Subcutaneous abdominal adipose tissue (tissue), 5 donors: ENCODE data around the gene NMU.
"Not testable (repeated sequence)": the region's sequence is repeated elsewhere in the genome, so short reads cannot be mapped to it uniquely, and the experiment has no call there.

ENCODE experiments used
- H3K27ac ChIP-seq: one replicate; pipeline ENCODE4 v1.7.0; 2013; ENCODE audit warnings: low read depth, mild to moderate bottlenecking, inconsistent platforms, low read length, moderate library complexity
- H3K27me3 ChIP-seq, 5 donors: one replicate each; pipeline ENCODE4 v1.7.0; 2013; ENCODE audit warnings: low read length in 5 of 5, inconsistent platforms in 1 of 5; ENCODE audit not compliant: control insufficient read depth in 5 of 5, insufficient read depth in 4 of 5
- H3K36me3 ChIP-seq, 5 donors: one replicate each; pipeline ENCODE4 v1.7.0; 2013; ENCODE audit warnings: low read length in 5 of 5; ENCODE audit not compliant: control insufficient read depth in 5 of 5, insufficient read depth in 5 of 5
- H3K4me1 ChIP-seq, 5 donors: one replicate each; pipeline ENCODE4 v1.7.0; 2013; ENCODE audit warnings: low read length in 5 of 5, mild to moderate bottlenecking in 3 of 5, moderate library complexity in 1 of 5; ENCODE audit not compliant: control insufficient read depth in 5 of 5, insufficient read depth in 5 of 5
- H3K4me3 ChIP-seq, 5 donors: one replicate each; pipeline ENCODE4 v1.7.0; 2013; ENCODE audit warnings: low read length in 5 of 5, low read depth in 1 of 5
- H3K9ac ChIP-seq, 5 donors: one replicate each; pipeline ENCODE4 v1.7.0; 2013; ENCODE audit warnings: low read length in 5 of 5, mild to moderate bottlenecking in 4 of 5, moderate library complexity in 3 of 5
- H3K9me3 ChIP-seq, 5 donors: one replicate each; pipeline ENCODE4 v1.7.0; 2013; ENCODE audit warnings: low read length in 5 of 5; ENCODE audit not compliant: control insufficient read depth in 5 of 5
- donor health status: healthy.
- donor health status: healthy.
- donor health status: healthy.
- donor health status: healthy.
- donor health status: healthy.

The NMU gene

GRCh38 chr4:55609393-55609866 lies 26.7 kb downstream of the NMU start:
- Histone ChIP-seq H3K9me3 (no peaks in the 10 kb centered on the region), H3K36me3 (no peaks in the 10 kb centered on the region), H3K4me3 (no peak overlapping the region), H3K27me3 (no peaks in the 10 kb centered on the region), H3K9ac (no peak overlapping the region), H3K27ac (no peak overlapping the region), H3K4me1 (peaks cover 0 to 5% (median 0%) of the 10 kb centered on the region in 5 donors)

DNA sequence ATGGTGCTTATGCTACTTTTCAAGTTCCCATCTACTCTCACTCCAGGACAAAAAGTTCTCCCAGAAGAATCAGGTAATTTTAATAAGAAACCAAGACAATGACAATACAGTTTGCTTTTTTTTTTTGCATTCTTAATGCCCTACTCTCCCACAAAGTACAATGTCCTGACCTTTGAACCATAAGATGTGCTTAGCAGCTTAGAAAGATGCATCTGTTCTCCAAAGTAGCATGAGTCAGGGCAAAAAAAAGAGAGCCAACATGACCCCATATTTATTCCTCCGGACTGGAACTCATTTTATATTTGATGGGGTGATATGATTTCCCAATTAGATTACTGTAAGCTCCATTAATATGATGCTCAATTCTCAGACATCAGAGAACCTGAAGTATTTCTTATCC lies 27.5 kb downstream of the NMU start:
- Histone ChIP-seq H3K9ac (no peak overlapping the region), H3K9me3 (no peaks in the 10 kb centered on the region), H3K27ac (no peak overlapping the region), H3K4me3 (no peak overlapping the region), H3K27me3 (no peaks in the 10 kb centered on the region), H3K4me1 (peaks cover 0 to 5% (median 0%) of the 10 kb centered on the region in 5 donors), H3K36me3 (no peaks in the 10 kb centered on the region)

- no peak overlapping the region for H3K9ac ChIP-seq
- no peaks in the 10 kb centered on the region for H3K9me3 ChIP-seq
- no peaks in the 10 kb centered on the region for H3K36me3 ChIP-seq
- H3K27me3 ChIP-seq, result no peaks in the 10 kb centered on the region
- peaks cover 0 to 5% (median 0%) of the 10 kb centered on the region in 5 donors for H3K4me1 ChIP-seq
- no peak overlapping the region for H3K4me3 ChIP-seq
- H3K27ac ChIP-seq, result no peak overlapping the region
Measured at GRCh38 chr4:55604996-55605395, 31.1 kb downstream of the NMU start.

DNA sequence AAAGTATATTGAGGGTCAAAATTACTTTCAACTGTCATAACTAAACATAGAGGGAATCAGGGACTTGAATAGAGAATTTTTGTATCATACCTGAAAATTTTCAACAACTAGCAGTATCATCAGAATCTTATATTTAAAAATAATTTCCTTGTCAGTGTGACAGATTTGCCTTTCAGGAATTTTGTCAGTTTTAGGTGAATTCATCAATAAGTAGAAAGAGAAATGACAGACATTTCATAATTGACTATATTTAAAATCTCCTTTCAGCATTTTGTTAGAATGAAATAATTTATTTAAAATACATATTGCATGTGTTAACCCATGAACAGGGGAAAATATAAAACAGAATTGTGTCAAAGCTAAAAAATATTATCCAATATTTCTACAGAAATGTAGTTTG lies 35.5 kb downstream of the NMU start:
- no peak overlapping the region for H3K27ac ChIP-seq
- no peak overlapping the region for H3K9ac ChIP-seq
- no peaks in the 10 kb centered on the region for H3K9me3 ChIP-seq
- H3K4me3 ChIP-seq, result no peak overlapping the region
- H3K36me3 ChIP-seq, result no peaks in the 10 kb centered on the region
- no peaks in the 10 kb centered on the region for H3K27me3 ChIP-seq
- no peaks in the 10 kb centered on the region for H3K4me1 ChIP-seq

DNA sequence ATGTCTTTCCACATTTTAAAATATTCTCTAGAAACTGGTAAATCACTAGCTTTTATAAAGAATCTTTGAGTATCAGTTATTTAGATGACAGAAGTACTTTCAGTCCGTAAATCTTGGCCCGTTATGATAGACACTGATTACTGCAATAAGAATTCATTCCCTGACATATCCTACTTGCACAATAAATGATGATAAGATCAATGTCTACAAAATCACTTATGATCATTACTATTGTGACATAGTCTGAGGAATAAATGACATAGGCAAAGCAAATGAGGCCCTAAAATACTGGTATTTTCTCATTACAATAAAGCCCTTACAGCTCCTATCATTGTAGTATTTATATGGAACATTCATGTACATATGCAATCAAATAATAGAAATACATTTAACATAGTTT lies 37.5 kb downstream of the NMU start:
- Histone ChIP-seq H3K27me3 (no peaks in the 10 kb centered on the region), H3K9ac (no peak overlapping the region), H3K9me3 (no peaks in the 10 kb centered on the region), H3K4me3 (no peak overlapping the region), H3K36me3 (no peaks in the 10 kb centered on the region), H3K4me1 (no peaks in the 10 kb centered on the region), H3K27ac (no peak overlapping the region)

DNA sequence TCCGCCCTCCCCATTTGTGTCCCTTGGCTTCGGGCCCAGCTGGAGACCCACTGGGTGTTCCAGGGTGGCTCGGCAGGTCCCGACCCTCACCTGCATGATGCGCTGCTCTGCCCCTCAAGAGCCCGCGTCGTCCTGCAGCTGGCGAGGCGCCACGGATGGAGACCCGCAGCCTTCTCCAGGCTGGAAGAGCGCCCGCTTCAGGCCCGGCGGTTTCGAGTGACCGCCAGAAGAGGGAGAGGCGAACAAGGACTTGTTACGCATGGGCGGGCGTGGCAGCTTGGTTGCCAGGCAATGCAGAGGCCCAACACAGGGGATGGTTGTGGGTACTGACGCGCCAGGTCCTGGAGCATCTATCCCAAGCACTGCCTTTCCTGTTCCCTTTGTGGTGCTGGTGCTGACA lies 44.1 kb downstream of the NMU start, which contains the start of gene PDCL2:
PDCL2 (minus strand) TSS at position 232 of the 400 bp plus-strand sequence; CDS start at position 96, 136 bp downstream.
- H3K4me3 ChIP-seq, result no peak within 1 kb of the TSS
- peaks cover 0 to 8% (median 4%) of the 10 kb centered on the region in 5 donors for H3K9me3 ChIP-seq
- H3K27ac ChIP-seq, result no peak within 1 kb of the TSS
- H3K9ac ChIP-seq, result no peak within 1 kb of the TSS
- H3K36me3 ChIP-seq, result no peaks in the 10 kb centered on the region
- H3K27me3 ChIP-seq, result no peaks in the 10 kb centered on the region
- H3K4me1 ChIP-seq, result no peaks in the 10 kb centered on the region

DNA sequence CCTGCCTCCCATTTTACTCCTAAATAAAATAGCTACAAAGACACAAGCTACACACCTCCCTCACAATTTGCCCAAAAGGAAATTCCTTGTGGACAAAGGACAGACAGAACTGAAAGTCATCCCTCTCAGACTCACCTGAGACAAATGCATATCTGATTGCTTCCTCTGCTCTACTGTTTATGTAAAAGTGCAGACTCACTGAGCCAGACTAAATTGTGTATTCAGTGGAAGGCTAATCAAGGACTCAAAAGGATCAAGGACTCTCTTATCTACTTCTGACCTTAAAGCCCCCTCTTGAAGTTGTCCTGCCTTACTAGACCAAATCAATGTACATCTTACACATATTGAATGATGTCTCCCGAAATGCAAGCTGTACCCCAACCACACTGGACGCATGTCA lies 47.9 kb downstream of the NMU start:
- Histone ChIP-seq H3K36me3 (no peaks in the 10 kb centered on the region), H3K4me3 (no peak overlapping the region), H3K4me1 (no peaks in the 10 kb centered on the region), H3K27me3 (no peaks in the 10 kb centered on the region), H3K9me3 (peaks cover 0 to 11% (median 4%) of the 10 kb centered on the region in 5 donors), H3K27ac (no peak overlapping the region), H3K9ac (no peak overlapping the region)

GRCh38 chr4:55582773-55583172 lies 53.3 kb downstream of the NMU start:
- not testable (repeated sequence) for H3K4me3 ChIP-seq, H3K9ac ChIP-seq, H3K9me3 ChIP-seq, H3K4me1 ChIP-seq, H3K36me3 ChIP-seq, H3K27ac ChIP-seq, H3K27me3 ChIP-seq

- Histone ChIP-seq H3K4me1 (peaks cover 0 to 4% (median 0%) of the 10 kb centered on the region in 5 donors), H3K9ac (no peak overlapping the region), H3K9me3 (peaks cover 0 to 37% (median 19%) of the 10 kb centered on the region in 5 donors), H3K27me3 (no peaks in the 10 kb centered on the region), H3K4me3 (no peak overlapping the region), H3K27ac (no peak overlapping the region), H3K36me3 (no peaks in the 10 kb centered on the region)
Measured at GRCh38 chr4:55578341-55579010, 57.6 kb downstream of the NMU start.

DNA sequence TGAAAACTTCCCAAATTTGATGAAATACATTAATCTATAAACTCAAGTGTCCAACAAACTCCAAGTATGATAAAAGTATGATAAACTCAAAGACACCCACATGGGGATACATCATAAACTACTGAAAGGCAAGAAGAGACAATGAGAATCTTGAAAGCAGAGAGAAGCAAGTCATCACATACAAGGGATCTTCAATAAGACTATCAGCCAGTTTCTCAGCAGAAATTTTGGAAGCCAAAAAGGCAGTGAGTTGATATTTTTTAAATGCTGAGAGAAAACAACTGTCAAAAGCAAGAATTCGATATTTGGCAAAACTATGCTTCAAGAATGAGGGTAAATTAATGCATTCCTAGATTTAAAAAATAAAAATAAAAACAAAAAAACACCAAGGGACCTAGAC lies 60.6 kb downstream of the NMU start:
- H3K36me3 ChIP-seq, result no peaks in the 10 kb centered on the region
- H3K9me3 ChIP-seq, result peaks cover 0 to 35% (median 18%) of the 10 kb centered on the region in 5 donors
- H3K27me3 ChIP-seq, result no peaks in the 10 kb centered on the region
- H3K27ac ChIP-seq, result no peak overlapping the region
- H3K4me1 ChIP-seq, result peaks cover 0 to 4% (median 0%) of the 10 kb centered on the region in 5 donors
- no peak overlapping the region for H3K4me3 ChIP-seq
- no peak overlapping the region for H3K9ac ChIP-seq
